H9 (cell line): ENCODE results near the gene PPP2R5B. TPM values are rescaled to one million over a fixed set of nuclear protein-coding genes. Genes with fewer than 3 reads are reported as not detected.

Experiments
- DNase-seq: peaks from one replicate; pipeline ENCODE4 v3.0.0-alpha.2; 2017
- H2AFZ ChIP-seq: one replicate; pipeline ENCODE4 v1.6.1; 2013; ENCODE audit warnings: mild to moderate bottlenecking, low read length, control low read depth, moderate library complexity
- H2AK5ac ChIP-seq: 2 replicates; pipeline ENCODE4 v1.6.1; 2013; ENCODE audit warnings: low read length, control low read depth, mixed read lengths; ENCODE audit not compliant: insufficient read length
- H2BK120ac ChIP-seq: one replicate; pipeline ENCODE4 v1.6.1; 2013; ENCODE audit warnings: low read depth, mild to moderate bottlenecking, low read length, control low read depth, inconsistent platforms; ENCODE audit not compliant: poor library complexity, severe bottlenecking
- H2BK12ac ChIP-seq: 2 replicates; pipeline ENCODE4 v1.6.1; 2013; ENCODE audit warnings: low read length, control low read depth, mixed read lengths, low read depth; ENCODE audit not compliant: insufficient read length
- H2BK15ac ChIP-seq: 2 replicates; pipeline ENCODE4 v1.6.1; 2013; ENCODE audit warnings: low read depth, low read length, control low read depth
- H2BK20ac ChIP-seq: one replicate; pipeline ENCODE4 v1.6.1; 2013; ENCODE audit warnings: low read depth, mild to moderate bottlenecking, low read length, control low read depth, inconsistent platforms; ENCODE audit not compliant: poor library complexity, severe bottlenecking
- H2BK5ac ChIP-seq: 2 replicates; pipeline ENCODE4 v1.6.1; 2013; ENCODE audit warnings: low read length, control low read depth, mixed read lengths; ENCODE audit not compliant: insufficient read length
- H3K14ac ChIP-seq: 2 replicates; pipeline ENCODE4 v1.6.1; 2013; ENCODE audit warnings: low read length, control low read depth; ENCODE audit not compliant: insufficient read depth
- H3K18ac ChIP-seq: 2 replicates; pipeline ENCODE4 v1.6.1; 2013; ENCODE audit warnings: low read depth, mild to moderate bottlenecking, mixed read lengths, low read length, control low read depth; ENCODE audit not compliant: insufficient read length
- H3K23ac ChIP-seq: 2 replicates; pipeline ENCODE4 v1.6.1; 2013; ENCODE audit warnings: low read length, control low read depth, mixed read lengths, low read depth; ENCODE audit not compliant: insufficient read length
- H3K23me2 ChIP-seq: 2 replicates; pipeline ENCODE4 v1.6.1; 2013; ENCODE audit warnings: low read depth, mild to moderate bottlenecking, mixed read lengths, low read length, control low read depth; ENCODE audit not compliant: insufficient read length, poor library complexity, severe bottlenecking
- H3K27ac ChIP-seq: 2 replicates; pipeline ENCODE4 v1.5.1; 2013; ENCODE audit warnings: low read length, control low read depth, mixed read lengths, low read depth; ENCODE audit not compliant: insufficient read length
- H3K27me3 ChIP-seq: 2 replicates; pipeline ENCODE4 v1.6.1; 2013; ENCODE audit warnings: low read length, control low read depth, inconsistent platforms; ENCODE audit not compliant: insufficient read depth
- H3K4ac ChIP-seq: 2 replicates; pipeline ENCODE4 v1.6.1; 2013; ENCODE audit warnings: low read depth, mild to moderate bottlenecking, control low read depth, inconsistent platforms, low read length, moderate library complexity
- H3K4me1 ChIP-seq: 2 replicates; pipeline ENCODE4 v1.6.1; 2013; ENCODE audit warnings: low read length, control low read depth, inconsistent platforms; ENCODE audit not compliant: insufficient read depth
- H3K4me2 ChIP-seq: 2 replicates; pipeline ENCODE4 v1.6.1; 2013; ENCODE audit warnings: low read length, control low read depth, mixed read lengths; ENCODE audit not compliant: insufficient read length, insufficient read depth
- H3K56ac ChIP-seq: 2 replicates; pipeline ENCODE4 v1.6.1; 2013; ENCODE audit warnings: low read depth, mild to moderate bottlenecking, mixed read lengths, low read length, control low read depth; ENCODE audit not compliant: insufficient read length
- H3K79me1 ChIP-seq: 2 replicates; pipeline ENCODE4 v1.6.1; 2013; ENCODE audit warnings: low read depth, mild to moderate bottlenecking, moderate library complexity, low read length, control low read depth, inconsistent platforms; ENCODE audit not compliant: insufficient read depth, poor library complexity, severe bottlenecking
- H3K79me2 ChIP-seq: 2 replicates; pipeline ENCODE4 v1.6.1; 2013; ENCODE audit warnings: low read length, control low read depth, inconsistent platforms; ENCODE audit not compliant: insufficient read depth
- H3K9ac ChIP-seq: 2 replicates; pipeline ENCODE4 v1.6.1; 2013; ENCODE audit warnings: low read length, control low read depth, mixed read lengths; ENCODE audit not compliant: insufficient read length; ENCODE audit errors: extremely low read depth
- H3K9me3 ChIP-seq: one replicate; pipeline ENCODE4 v1.6.1; 2013; ENCODE audit warnings: low read depth, low read length, inconsistent platforms; ENCODE audit not compliant: control insufficient read depth
- H3T11ph ChIP-seq: one replicate; pipeline ENCODE4 v1.6.1; 2013; ENCODE audit warnings: mild to moderate bottlenecking, low read length, control low read depth, inconsistent platforms
- H4K20me1 ChIP-seq: one replicate; pipeline ENCODE4 v1.6.1; 2013; ENCODE audit not compliant: control insufficient read depth, insufficient read length, insufficient read depth
- H4K5ac ChIP-seq: 2 replicates; pipeline ENCODE4 v1.6.1; 2013; ENCODE audit warnings: low read depth, mild to moderate bottlenecking, mixed read lengths, low read length, control low read depth; ENCODE audit not compliant: insufficient read length
- H4K8ac ChIP-seq: replicated peaks from 2 replicates; pipeline ENCODE4 v1.6.1; 2013; ENCODE audit warnings: low read length, control low read depth, mixed read lengths, low read depth; ENCODE audit not compliant: insufficient read length
- H4K91ac ChIP-seq: 2 replicates; pipeline ENCODE4 v1.6.1; 2013; ENCODE audit warnings: low read depth, mild to moderate bottlenecking, moderate library complexity, mixed read lengths, low read length, control low read depth; ENCODE audit not compliant: insufficient read length
- H3K27ac Mint-ChIP-seq, 3 experiments: 2 replicates in 2 of 3; 3 replicates in 1 of 3; pipeline ENCODE4 v1.8.0; 2020 to 2021; ENCODE audit warnings: mixed read lengths in 3 of 3, mild to moderate bottlenecking in 1 of 3, moderate library complexity in 1 of 3
- H3K27me3 Mint-ChIP-seq: 2 replicates; pipeline ENCODE4 v1.8.0; 2021; ENCODE audit warnings: low read depth, mild to moderate bottlenecking, moderate library complexity, mixed read lengths
- H3K36me3 Mint-ChIP-seq, 3 experiments: 2 replicates in 2 of 3; 3 replicates in 1 of 3; pipeline ENCODE4 v1.8.0; 2020 to 2021; ENCODE audit warnings: low read depth in 3 of 3, mixed read lengths in 3 of 3; ENCODE audit not compliant: insufficient read depth in 1 of 3
- H3K4me1 Mint-ChIP-seq, 2 experiments: 2 replicates each; pipeline ENCODE4 v1.8.0; 2020; ENCODE audit warnings: mixed read lengths in 2 of 2
- H3K4me3 Mint-ChIP-seq, 2 experiments: 2 replicates in 1 of 2; 3 replicates in 1 of 2; pipeline ENCODE4 v1.8.0; 2020 to 2021; ENCODE audit warnings: mild to moderate bottlenecking in 2 of 2, mixed read lengths in 2 of 2, moderate library complexity in 1 of 2
- H3K9me3 Mint-ChIP-seq, 2 experiments: 2 replicates in 1 of 2; 3 replicates in 1 of 2; pipeline ENCODE4 v1.8.0; 2020; ENCODE audit warnings: mild to moderate bottlenecking in 2 of 2, mixed read lengths in 2 of 2, moderate library complexity in 1 of 2
- CTCF ChIP-seq: fragments of 200-600 bp; sonication (generic); conservative IDR thresholded peaks from 3 replicates; pipeline ENCODE4 v1.8.0; 2021; ENCODE audit warnings: antibody characterized with exemption, mild to moderate bottlenecking
- WGBS: extraction: QIAGEN DNeasy Blood & Tissue Kit; methylation state at CpG from one replicate; pipeline ENCODE4 v1.1.7; 2013; ENCODE audit warnings: missing lambda C conversion rate, low lambda C conversion rate, mixed read lengths; ENCODE audit not compliant: insufficient read length; ENCODE audit errors: extremely low coverage; 5-methylcytosine and 5-hydroxymethylcytosine counted together
- total RNA-seq: library from RNA; stranded (reverse); gene quantifications from 2 replicates; pipeline ENCODE4 v1.2.1, GENCODE V29; 2021

The PPP2R5B gene
- total RNA-seq, 1 experiment from 2014 or later: 6.3 TPM

GRCh38 chr11:64909653-64910343 lies 14.7 kb upstream of the PPP2R5B start:
- H4K8ac ChIP-seq: no peak overlapping the region
- H2BK20ac ChIP-seq: no peak overlapping the region
- no peaks in the 10 kb centered on the region for H3K4me1 ChIP-seq
- H3K56ac ChIP-seq: no peak overlapping the region
- no peak for TF ChIP-seq CTCF
- H4K20me1 ChIP-seq: no peaks in the 10 kb centered on the region
- H3K79me1 ChIP-seq: no peaks in the 10 kb centered on the region
- H3K9me3 ChIP-seq: no peaks in the 10 kb centered on the region
- Mint-ChIP-seq H3K36me3 (peaks cover 17 to 53% (median 47%) of the 10 kb centered on the region in 3 experiments; a peak in 6 of 7 replicates), H3K9me3 (no peaks in the 10 kb centered on the region), H3K4me1 (no peaks in the 10 kb centered on the region), H3K4me3 (no peak overlapping the region), H3K27me3 (no peaks in the 10 kb centered on the region), H3K27ac (no peak overlapping the region)
- no CpG with 5 or more reads among the region's 39 CpGs for WGBS
- no peaks in the 10 kb centered on the region for H3K27me3 ChIP-seq
- H3K4me2 ChIP-seq: no peak overlapping the region
- H3K27ac ChIP-seq: no peak overlapping the region
- H3K4ac ChIP-seq: no peak overlapping the region
- H4K91ac ChIP-seq: no peak overlapping the region
- no peak overlapping the region for H2AFZ ChIP-seq
- no peak overlapping the region for H2BK12ac ChIP-seq
- no peak overlapping the region for H4K5ac ChIP-seq
- H3K14ac ChIP-seq: no peak overlapping the region
- H2BK120ac ChIP-seq: no peak overlapping the region
- no peak for DNase-seq
- H3K23me2 ChIP-seq: no peaks in the 10 kb centered on the region
- H2BK5ac ChIP-seq: no peak overlapping the region
- H3K23ac ChIP-seq: no peak overlapping the region
- no peak overlapping the region for H3K18ac ChIP-seq
- no peak overlapping the region for H2BK15ac ChIP-seq
- H3K79me2 ChIP-seq: no peaks in the 10 kb centered on the region
- H3K9ac ChIP-seq: no peak overlapping the region
- H2AK5ac ChIP-seq: no peak overlapping the region
- H3T11ph ChIP-seq: no peak overlapping the region
